PFSK-1 (cell line): Measurements from ENCODE around the gene VPS52.

Experiments used
- POLR2AphosphoS5 ChIP-seq: IDR thresholded peaks from 2 replicates; pipeline ENCODE4 v1.6.1; 2012; ENCODE audit warnings: low read depth, mild to moderate bottlenecking, control low read depth, low read length, moderate library complexity
- REST ChIP-seq, 2 experiments: IDR thresholded peaks; 2 replicates each; pipeline versions ENCODE4 v1.6.1 to v1.8.0; 2011 to 2012; ENCODE audit warnings: low read depth in 2 of 2, low read length in 2 of 2, control low read depth in 1 of 2, inconsistent platforms in 1 of 2, mild to moderate bottlenecking in 1 of 2, moderate library complexity in 1 of 2; ENCODE audit not compliant: insufficient read depth in 1 of 2
- SIN3A ChIP-seq: IDR thresholded peaks from 2 replicates; pipeline ENCODE4 v1.6.1; 2012; ENCODE audit warnings: mild to moderate bottlenecking, low read length, moderate library complexity, borderline replicate concordance; ENCODE audit not compliant: insufficient read depth

DNA sequence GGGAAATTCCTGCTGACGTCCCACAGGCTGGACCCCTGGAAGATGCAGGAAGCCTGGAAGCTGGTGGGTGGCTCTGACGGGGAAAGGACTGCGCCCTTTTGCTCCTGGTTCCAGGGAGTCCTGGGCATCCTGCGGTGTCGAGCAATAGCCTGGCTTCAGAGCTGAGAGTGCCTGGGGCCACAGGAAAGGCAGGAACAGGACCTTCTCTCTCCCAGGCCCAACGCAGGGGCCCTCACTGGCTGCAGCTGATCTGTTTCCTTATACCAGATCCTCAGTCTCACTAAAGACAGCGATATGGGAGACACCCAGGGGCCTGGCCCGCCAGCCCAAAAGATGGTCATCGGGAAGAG is 6.7 kb upstream of the VPS52 start:
- TF ChIP-seq POLR2AphosphoS5 (no peak), REST (IDR thresholded peaks at IDR 0.05; ENCODE audit: insufficient read depth in 1 of 2, low read depth in 2 of 2, low read length in 2 of 2) (no peak), SIN3A (no peak)
